Ishikawa (cell line): ENCODE data around the gene SLC7A4.
A peak's percentile ranks its signal among the peaks of the same experiment; 100 is the strongest.

Source experiments
- CEBPB ChIP-seq: IDR thresholded peaks from 2 replicates; pipeline ENCODE4 v1.6.1; 2012
- CREB1 ChIP-seq: IDR thresholded peaks from 2 replicates; pipeline ENCODE4 v1.6.1; 2012; ENCODE audit warnings: low read depth
- EGR1 ChIP-seq: IDR thresholded peaks from 2 replicates; pipeline ENCODE4 v1.6.1; 2012
- EP300 ChIP-seq: IDR thresholded peaks from 2 replicates; pipeline ENCODE4 v1.6.1; 2012; ENCODE audit warnings: borderline replicate concordance
- FOXM1 ChIP-seq: IDR thresholded peaks from 2 replicates; pipeline ENCODE4 v1.6.1; 2012; ENCODE audit warnings: low read depth, borderline replicate concordance
- MAX ChIP-seq: IDR thresholded peaks from 2 replicates; pipeline ENCODE4 v1.6.1; 2012
- NFIC ChIP-seq: IDR thresholded peaks from 2 replicates; pipeline ENCODE4 v1.6.1; 2012
- RAD21 ChIP-seq: IDR thresholded peaks from 2 replicates; pipeline ENCODE4 v1.6.1; 2012; ENCODE audit warnings: low read depth
- REST ChIP-seq: IDR thresholded peaks from 2 replicates; pipeline ENCODE4 v1.6.1; 2012; ENCODE audit warnings: low read depth, mild to moderate bottlenecking
- TAF1 ChIP-seq: IDR thresholded peaks from 2 replicates; pipeline ENCODE4 v1.6.1; 2012; ENCODE audit warnings: low read depth, mild to moderate bottlenecking
- TCF12 ChIP-seq: IDR thresholded peaks from 2 replicates; pipeline ENCODE4 v1.6.1; 2012; ENCODE audit warnings: low read depth
- TEAD4 ChIP-seq: IDR thresholded peaks from 2 replicates; pipeline ENCODE4 v1.6.1; 2012
- USF1 ChIP-seq: IDR thresholded peaks from 2 replicates; pipeline ENCODE4 v1.6.1; 2012
- YY1 ChIP-seq: IDR thresholded peaks from 2 replicates; pipeline ENCODE4 v1.6.1; 2012; ENCODE audit warnings: low read depth
- ZBTB7A ChIP-seq: IDR thresholded peaks from 2 replicates; pipeline ENCODE4 v1.6.1; 2012; ENCODE audit warnings: low read depth

Gene SLC7A4

GRCh38 chr22:21009638-21010425 lies 22.5 kb downstream of the SLC7A4 start:
- peak; percentile 96 for TF ChIP-seq REST
- TF ChIP-seq TAF1: no peak
- TF ChIP-seq TCF12: no peak
- no peak for TF ChIP-seq TEAD4
- TF ChIP-seq YY1: no peak
- TF ChIP-seq EP300: no peak
- peak; percentile 35; the same call in 1 of the 2 replicates for TF ChIP-seq MAX
- no peak for TF ChIP-seq USF1

GRCh38 chr22:21003782-21004181 lies 28.6 kb downstream of the SLC7A4 start:
- TF ChIP-seq EGR1: no peak
- TF ChIP-seq EP300: no peak
- no peak for TF ChIP-seq TEAD4
- no peak for TF ChIP-seq TCF12
- TF ChIP-seq NFIC: no peak
- no peak for TF ChIP-seq USF1
- no peak for TF ChIP-seq ZBTB7A
- TF ChIP-seq RAD21: no peak
- TF ChIP-seq FOXM1: no peak
- TF ChIP-seq CREB1: no peak
- no peak for TF ChIP-seq CEBPB
- TF ChIP-seq REST: no peak
- TF ChIP-seq MAX: no peak
- TF ChIP-seq YY1: no peak
- TF ChIP-seq TAF1: no peak

- no peak for TF ChIP-seq TEAD4
- TF ChIP-seq MAX: peak; percentile 99
- no peak; the same call in 1 of the 2 replicates for TF ChIP-seq NFIC
- TF ChIP-seq ZBTB7A: no peak
- no peak for TF ChIP-seq CEBPB
- TF ChIP-seq EGR1: no peak
- TF ChIP-seq TAF1: peak; percentile 98
- TF ChIP-seq TCF12: no peak; the same call in none of the 2 replicates
- peak; percentile 23; the same call in 1 of the 2 replicates for TF ChIP-seq REST
- TF ChIP-seq FOXM1: peak; percentile 18; the same call in 1 of the 2 replicates
- peak; percentile 43; the same call in 1 of the 2 replicates for TF ChIP-seq CREB1
- peak; percentile 81 for TF ChIP-seq USF1
- peak; percentile 10; the same call in 1 of the 2 replicates for TF ChIP-seq EP300
- no peak for TF ChIP-seq RAD21
- peak; percentile 83 for TF ChIP-seq YY1
Observed at GRCh38 chr22:21001601-21002325, 30.6 kb downstream of the SLC7A4 start, which contains the start of gene THAP7. THAP7 (minus strand) TSS chr22:21002118; CDS start chr22:21001911, 207 bp downstream.
